ENCODE data around the gene CYP27B1.

GRCh38 chr12:57718641-57719528, 48.0 kb downstream of the CYP27B1 start:
- TF ChIP-seq CTCF (IDR thresholded peaks at IDR 0.05 in 8 of 11, conservative IDR thresholded peaks at IDR 0.05 in 3 of 11), result no peak
- TF ChIP-seq POLR2A (IDR thresholded peaks at IDR 0.05), result no peak
